ENCODE data around the gene LMAN2.

The LMAN2 gene

DNA sequence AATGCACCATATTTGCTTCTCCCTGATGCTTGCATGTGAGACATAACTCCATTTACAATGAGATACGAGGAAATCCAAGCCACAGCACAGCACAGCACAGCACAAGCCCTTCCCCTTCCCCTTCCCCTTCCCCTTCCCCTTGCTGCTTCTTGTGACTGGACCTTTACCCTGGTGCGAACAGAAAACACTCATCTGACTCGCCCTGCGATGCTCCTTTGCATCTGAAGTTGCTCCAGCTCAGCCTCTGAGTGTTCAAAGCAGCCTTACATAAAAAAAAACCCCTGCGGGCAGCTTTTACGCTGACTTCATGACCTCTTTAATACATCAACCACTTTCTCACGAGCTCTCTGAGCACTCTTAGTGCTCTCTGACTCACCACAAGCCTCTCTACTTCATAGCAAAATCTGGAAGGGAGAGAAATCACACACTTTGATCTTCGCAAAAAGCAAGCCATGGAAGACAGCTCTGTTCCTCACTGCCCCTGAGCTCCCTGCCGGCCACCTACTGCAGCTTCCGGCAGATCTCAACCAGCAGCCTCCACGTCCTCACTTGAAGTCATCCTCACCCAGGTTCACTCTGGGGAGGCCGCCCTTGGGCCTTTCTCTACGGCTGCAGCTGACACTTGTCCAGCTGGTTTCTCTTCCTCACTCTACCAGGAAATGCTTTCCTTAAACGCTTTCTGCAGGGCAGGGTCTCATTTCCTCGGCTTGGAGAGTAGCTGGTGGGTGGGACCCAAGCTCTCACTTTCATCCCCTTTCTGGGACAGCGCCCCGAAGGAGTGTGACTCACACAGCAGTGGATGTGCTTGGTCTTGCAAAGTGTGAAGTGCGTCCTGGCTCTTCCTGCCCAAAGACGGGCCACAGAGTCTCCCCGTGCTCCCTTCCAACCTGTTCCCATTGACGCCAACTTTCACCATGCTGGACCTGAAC is 38.0 kb upstream of the LMAN2 start:
- H3K27me3 ChIP-seq (replicated peaks; ENCODE audit: control insufficient read depth, insufficient read depth, low read length): peaks cover 18% of the 10 kb centered on the region
- H3K36me3 ChIP-seq (ENCODE audit: control insufficient read depth, insufficient read depth, low read length, severe bottlenecking): no peaks in the 10 kb centered on the region
- H3K9me3 ChIP-seq (ENCODE audit: control insufficient read depth, low read length): no peaks in the 10 kb centered on the region
- peaks cover 8% of the 10 kb centered on the region for H3K4me1 ChIP-seq (ENCODE audit: control insufficient read depth, insufficient read depth, low read length)
- DNase-seq (ENCODE audit: low read depth): peak; percentile 82
- no peak overlapping the region for H3K4me3 ChIP-seq (ENCODE audit: low read length)
- H3K9ac ChIP-seq (ENCODE audit: low read length): no peak overlapping the region

DNA sequence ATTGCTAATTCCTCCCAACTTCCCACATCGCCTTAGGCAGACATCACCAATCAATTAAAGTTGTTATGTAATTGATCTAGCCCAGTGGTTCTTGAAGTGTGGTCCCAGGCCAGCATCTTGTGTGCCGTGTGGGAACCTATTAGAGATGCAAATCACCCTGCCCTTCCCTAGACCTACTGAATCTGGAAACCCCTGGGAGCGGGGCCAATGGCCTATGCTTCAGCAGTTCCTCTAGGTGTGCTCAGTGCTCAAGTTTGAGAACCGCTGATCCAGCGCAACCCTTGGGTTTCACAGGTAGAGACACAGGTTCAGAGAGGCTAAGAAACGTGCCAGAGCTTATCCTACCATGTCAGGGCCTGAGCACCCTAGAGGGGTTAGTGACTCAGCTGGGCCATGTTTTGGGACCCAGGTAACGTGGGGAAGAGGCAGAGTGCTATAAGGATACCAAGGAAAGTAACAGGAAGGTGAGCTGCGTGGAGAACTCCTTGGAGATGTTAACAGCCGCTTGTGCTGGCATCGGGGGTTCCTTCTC is 37.1 kb upstream of the LMAN2 start:
- no peak overlapping the region for H3K4me3 ChIP-seq (ENCODE audit: low read length)
- H3K9ac ChIP-seq (ENCODE audit: low read length): no peak overlapping the region
- peaks cover 8% of the 10 kb centered on the region for H3K4me1 ChIP-seq (ENCODE audit: control insufficient read depth, insufficient read depth, low read length)
- DNase-seq (ENCODE audit: low read depth): no peak
- H3K36me3 ChIP-seq (ENCODE audit: control insufficient read depth, insufficient read depth, low read length, severe bottlenecking): no peaks in the 10 kb centered on the region
- H3K27me3 ChIP-seq (replicated peaks; ENCODE audit: control insufficient read depth, insufficient read depth, low read length): peaks cover 25% of the 10 kb centered on the region
- no peaks in the 10 kb centered on the region for H3K9me3 ChIP-seq (ENCODE audit: control insufficient read depth, low read length)

DNA sequence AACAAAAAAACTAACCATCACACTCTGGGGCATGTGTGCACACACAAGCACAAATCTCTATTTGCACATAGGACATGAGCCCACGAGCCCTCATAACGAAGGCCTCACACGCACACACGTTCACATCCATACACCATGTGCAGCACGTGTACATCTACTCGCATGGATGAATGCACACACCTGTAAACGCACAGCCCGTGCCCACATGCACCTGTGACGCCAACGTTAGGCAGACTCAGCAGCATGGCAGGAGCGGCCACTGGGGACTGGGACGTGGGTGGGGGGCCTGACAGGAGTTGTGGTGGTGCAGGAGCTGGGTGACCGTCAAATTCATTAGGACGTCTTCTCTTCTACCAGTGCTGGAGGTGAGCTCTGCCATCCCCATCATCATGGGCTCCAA is 35.9 kb upstream of the LMAN2 start:
- peaks cover 36% of the 10 kb centered on the region for H3K27me3 ChIP-seq (replicated peaks; ENCODE audit: control insufficient read depth, insufficient read depth, low read length)
- no peak overlapping the region for H3K9ac ChIP-seq (ENCODE audit: low read length)
- H3K36me3 ChIP-seq (ENCODE audit: control insufficient read depth, insufficient read depth, low read length, severe bottlenecking): no peaks in the 10 kb centered on the region
- H3K9me3 ChIP-seq (ENCODE audit: control insufficient read depth, low read length): no peaks in the 10 kb centered on the region
- no peak for DNase-seq (ENCODE audit: low read depth)
- no peak overlapping the region for H3K4me3 ChIP-seq (ENCODE audit: low read length)
- H3K4me1 ChIP-seq (ENCODE audit: control insufficient read depth, insufficient read depth, low read length): peaks cover 8% of the 10 kb centered on the region

DNA sequence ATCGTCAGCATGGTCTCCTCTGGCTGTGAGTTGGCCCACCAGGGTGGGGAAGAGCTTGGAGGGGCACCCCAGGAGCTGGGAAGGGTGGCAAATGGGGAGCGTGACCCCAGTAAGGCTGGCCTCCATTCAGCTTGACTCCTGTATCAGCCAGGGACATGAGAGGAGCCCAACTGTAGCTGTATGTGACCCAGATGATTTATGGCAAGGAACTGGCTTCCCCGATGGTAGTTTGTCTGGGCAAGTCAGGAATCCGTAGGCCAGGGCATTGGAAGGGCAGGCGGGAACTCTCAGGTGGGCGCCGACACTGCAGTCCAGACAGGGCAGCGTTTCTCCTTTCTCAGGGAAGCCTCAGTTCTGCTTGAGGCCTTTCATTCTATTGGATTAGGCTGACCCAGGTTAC is 35.1 kb upstream of the LMAN2 start:
- DNase-seq (ENCODE audit: low read depth): no peak
- no peak overlapping the region for H3K4me3 ChIP-seq (ENCODE audit: low read length)
- H3K4me1 ChIP-seq (ENCODE audit: control insufficient read depth, insufficient read depth, low read length): peaks cover 8% of the 10 kb centered on the region
- H3K9ac ChIP-seq (ENCODE audit: low read length): no peak overlapping the region
- no peaks in the 10 kb centered on the region for H3K36me3 ChIP-seq (ENCODE audit: control insufficient read depth, insufficient read depth, low read length, severe bottlenecking)
- peaks cover 41% of the 10 kb centered on the region for H3K27me3 ChIP-seq (replicated peaks; ENCODE audit: control insufficient read depth, insufficient read depth, low read length)
- H3K9me3 ChIP-seq (ENCODE audit: control insufficient read depth, low read length): no peaks in the 10 kb centered on the region

DNA sequence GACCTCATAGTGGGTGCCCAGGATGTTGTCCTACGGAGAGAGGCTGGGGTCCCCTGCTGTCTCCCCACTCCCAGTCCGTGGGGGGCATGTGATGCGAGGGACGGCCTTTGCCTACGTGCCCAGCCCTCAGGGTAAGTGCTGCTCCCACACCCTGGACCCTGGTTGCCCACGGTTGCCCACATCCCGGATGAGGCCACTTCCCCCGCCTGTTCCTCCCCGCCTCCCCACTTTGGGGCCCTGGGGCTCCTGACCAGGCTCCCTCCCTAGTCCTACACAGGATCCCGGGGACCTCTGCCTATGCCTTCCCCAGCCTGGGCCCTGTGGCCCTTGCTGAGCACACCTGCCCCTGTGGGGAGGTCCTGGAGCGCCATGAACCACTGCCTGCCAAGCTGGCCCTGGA is 34.3 kb upstream of the LMAN2 start:
- Histone ChIP-seq H3K4me1 (ENCODE audit: control insufficient read depth, insufficient read depth, low read length) (peaks cover 8% of the 10 kb centered on the region), H3K36me3 (ENCODE audit: control insufficient read depth, insufficient read depth, low read length, severe bottlenecking) (no peaks in the 10 kb centered on the region), H3K4me3 (ENCODE audit: low read length) (no peak overlapping the region), H3K9me3 (ENCODE audit: control insufficient read depth, low read length) (no peaks in the 10 kb centered on the region), H3K27me3 (replicated peaks; ENCODE audit: control insufficient read depth, insufficient read depth, low read length) (peaks cover 48% of the 10 kb centered on the region), H3K9ac (ENCODE audit: low read length) (no peak overlapping the region)
- DNase-seq (ENCODE audit: low read depth): no peak

DNA sequence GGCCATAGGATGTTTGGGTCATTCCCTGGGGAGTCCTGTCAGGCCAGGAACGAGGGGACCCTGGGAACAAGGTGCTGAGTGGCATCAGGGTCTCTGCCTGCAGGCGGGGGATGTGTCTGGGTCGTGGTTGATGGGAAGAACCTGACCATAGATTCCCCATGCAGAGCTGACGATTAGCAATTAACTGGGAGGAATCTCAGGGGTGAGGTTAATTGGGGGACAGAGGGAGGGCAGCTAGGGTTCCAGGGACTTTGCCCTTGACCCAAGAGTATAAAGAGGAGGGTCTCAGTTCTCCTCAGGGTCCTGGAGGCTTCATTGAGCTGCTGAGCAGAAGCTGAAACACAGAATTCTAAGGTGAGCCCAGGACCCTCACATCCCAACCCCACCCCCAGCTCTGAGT is 32.7 kb upstream of the LMAN2 start, which contains the start of gene SLC34A1:
SLC34A1 (plus strand) TSS at position 301 of the 400 bp plus-strand sequence. CDS start 1,308 bp downstream, outside the sequence.
- Histone ChIP-seq H3K36me3 (ENCODE audit: control insufficient read depth, insufficient read depth, low read length, severe bottlenecking) (no peaks in the 10 kb centered on the region), H3K4me3 (ENCODE audit: low read length) (no peak within 1 kb of the TSS), H3K4me1 (ENCODE audit: control insufficient read depth, insufficient read depth, low read length) (no peaks in the 10 kb centered on the region), H3K9me3 (ENCODE audit: control insufficient read depth, low read length) (no peaks in the 10 kb centered on the region), H3K9ac (ENCODE audit: low read length) (no peak within 1 kb of the TSS), H3K27me3 (replicated peaks; ENCODE audit: control insufficient read depth, insufficient read depth, low read length) (peaks cover 48% of the 10 kb centered on the region)
- no peak for DNase-seq (ENCODE audit: low read depth)

DNA sequence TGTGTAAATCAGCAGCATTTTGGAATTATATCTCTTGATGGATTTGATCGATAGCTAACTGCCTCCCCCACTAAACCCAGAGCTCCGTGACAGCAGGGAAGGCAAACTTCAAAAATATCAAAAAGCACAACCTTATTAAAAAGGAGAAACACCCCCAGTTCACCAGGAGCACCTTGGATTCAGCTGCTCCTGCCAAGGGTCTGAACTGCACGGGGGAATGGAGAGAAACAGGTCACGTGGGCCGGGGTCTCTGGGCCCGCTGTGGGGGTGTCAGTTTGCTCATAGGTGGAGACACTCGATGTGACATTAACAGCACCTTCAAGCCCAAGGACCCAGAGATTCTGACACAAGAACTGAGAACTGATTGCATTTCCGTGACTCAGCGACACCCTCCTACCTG is 31.7 kb upstream of the LMAN2 start:
- H3K27me3 ChIP-seq (replicated peaks; ENCODE audit: control insufficient read depth, insufficient read depth, low read length): peaks cover 48% of the 10 kb centered on the region
- no peak overlapping the region for H3K4me3 ChIP-seq (ENCODE audit: low read length)
- no peaks in the 10 kb centered on the region for H3K4me1 ChIP-seq (ENCODE audit: control insufficient read depth, insufficient read depth, low read length)
- no peaks in the 10 kb centered on the region for H3K9me3 ChIP-seq (ENCODE audit: control insufficient read depth, low read length)
- H3K9ac ChIP-seq (ENCODE audit: low read length): no peak overlapping the region
- H3K36me3 ChIP-seq (ENCODE audit: control insufficient read depth, insufficient read depth, low read length, severe bottlenecking): no peaks in the 10 kb centered on the region
- no peak for DNase-seq (ENCODE audit: low read depth)

DNA sequence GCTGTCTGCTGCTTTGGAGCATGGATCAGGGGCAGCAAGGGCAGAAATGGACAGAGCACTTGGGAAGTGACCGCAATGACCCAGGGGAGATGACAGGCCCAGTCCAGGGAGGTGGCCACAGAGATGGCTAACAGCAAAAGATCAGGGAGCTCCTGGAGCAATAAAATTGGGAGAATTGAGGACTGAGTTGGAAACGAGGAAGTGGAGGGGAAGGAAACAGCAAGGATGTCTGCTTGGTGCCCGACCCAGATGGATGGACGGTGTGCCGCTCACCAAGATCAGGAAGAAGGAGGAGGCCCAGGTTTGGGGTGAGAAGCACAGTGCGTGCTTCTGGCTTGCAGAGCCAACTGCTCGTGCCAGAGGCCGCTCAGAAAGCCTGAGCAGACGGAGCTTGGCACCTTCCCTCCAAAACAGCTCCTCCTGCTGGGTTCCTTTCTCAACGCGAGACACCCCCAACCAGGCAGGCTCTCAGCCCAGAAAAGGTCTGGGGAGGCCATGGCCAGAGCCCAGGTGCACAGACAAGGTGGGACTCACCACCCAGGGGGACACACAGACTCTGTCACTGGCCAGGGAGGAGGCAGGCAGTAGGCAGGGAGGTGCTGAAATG is 31.1 kb upstream of the LMAN2 start:
- no peak for DNase-seq (ENCODE audit: low read depth)
- H3K4me3 ChIP-seq (ENCODE audit: low read length): no peak overlapping the region
- no peaks in the 10 kb centered on the region for H3K4me1 ChIP-seq (ENCODE audit: control insufficient read depth, insufficient read depth, low read length)
- H3K9ac ChIP-seq (ENCODE audit: low read length): no peak overlapping the region
- no peaks in the 10 kb centered on the region for H3K36me3 ChIP-seq (ENCODE audit: control insufficient read depth, insufficient read depth, low read length, severe bottlenecking)
- no peaks in the 10 kb centered on the region for H3K9me3 ChIP-seq (ENCODE audit: control insufficient read depth, low read length)
- H3K27me3 ChIP-seq (replicated peaks; ENCODE audit: control insufficient read depth, insufficient read depth, low read length): peaks cover 48% of the 10 kb centered on the region

DNA sequence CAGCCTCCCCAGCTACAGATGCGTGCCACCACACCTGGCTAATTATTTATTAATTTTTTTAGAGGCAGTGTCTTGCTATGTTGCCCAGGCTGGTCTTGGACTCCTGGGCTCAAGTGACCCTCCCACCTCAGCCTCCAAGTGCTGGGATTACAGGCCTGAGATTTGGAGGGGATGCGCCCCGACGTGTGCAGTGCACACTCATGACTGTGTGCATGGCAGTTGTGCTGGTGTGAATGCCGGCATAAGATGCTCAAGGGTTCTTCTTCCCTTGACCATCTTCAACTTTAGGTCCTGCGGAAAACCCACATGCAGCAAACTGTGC is 29.3 kb upstream of the LMAN2 start:
- Histone ChIP-seq H3K9ac (ENCODE audit: low read length) (no peak overlapping the region), H3K27me3 (replicated peaks; ENCODE audit: control insufficient read depth, insufficient read depth, low read length) (peaks cover 40% of the 10 kb centered on the region), H3K9me3 (ENCODE audit: control insufficient read depth, low read length) (no peaks in the 10 kb centered on the region), H3K36me3 (ENCODE audit: control insufficient read depth, insufficient read depth, low read length, severe bottlenecking) (no peaks in the 10 kb centered on the region), H3K4me1 (ENCODE audit: control insufficient read depth, insufficient read depth, low read length) (no peaks in the 10 kb centered on the region), H3K4me3 (ENCODE audit: low read length) (no peak overlapping the region)
- DNase-seq (ENCODE audit: low read depth): no peak

DNA sequence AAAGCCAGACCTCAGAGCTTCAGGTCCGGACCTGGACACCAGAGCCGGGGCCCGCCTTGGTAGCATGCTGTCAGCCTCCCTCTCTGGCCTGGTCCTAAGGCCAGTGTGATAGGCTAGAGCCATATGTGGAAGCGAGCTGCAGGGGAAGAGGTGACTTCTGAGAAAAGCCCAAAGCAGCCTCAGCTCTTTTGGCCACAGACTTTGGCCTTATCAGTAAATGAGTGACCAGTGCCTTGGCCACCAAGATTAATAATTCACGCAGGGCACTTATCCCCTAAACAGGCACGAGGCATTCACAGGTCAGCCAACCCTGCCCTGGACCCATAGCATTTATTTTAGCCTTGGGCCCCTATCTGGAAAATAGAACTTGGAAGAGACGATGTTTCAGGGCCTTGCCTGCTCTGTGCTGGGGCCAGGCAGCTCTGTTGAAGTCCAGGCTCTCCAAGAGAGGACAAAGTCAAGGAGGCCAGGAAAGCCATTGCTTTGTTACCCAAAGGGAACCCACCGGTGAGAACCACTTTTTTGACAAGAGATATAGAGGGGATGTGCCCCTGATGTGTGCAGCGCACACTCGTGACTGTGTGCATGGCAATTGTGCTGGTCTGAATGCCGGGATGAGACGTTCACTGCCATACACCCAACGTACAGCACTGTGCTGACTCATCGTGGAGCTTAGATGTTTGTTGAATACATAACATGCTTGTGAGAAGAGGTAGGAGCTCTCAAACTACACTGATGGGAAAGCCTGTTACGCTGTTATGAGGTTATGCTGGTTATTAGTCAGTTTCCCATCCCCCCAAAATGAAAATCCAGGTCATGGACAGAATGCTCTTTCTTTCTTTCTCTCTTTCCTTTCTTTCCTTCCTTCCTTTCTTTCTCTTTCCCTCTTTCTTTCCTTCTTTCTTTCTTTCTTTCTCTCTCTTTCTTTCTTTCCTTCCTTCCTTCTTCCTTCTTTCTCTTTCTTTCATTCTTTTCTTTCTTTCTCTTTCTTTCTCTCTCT is 27.7 kb upstream of the LMAN2 start:
- peaks cover 29% of the 10 kb centered on the region for H3K27me3 ChIP-seq (replicated peaks; ENCODE audit: control insufficient read depth, insufficient read depth, low read length)
- DNase-seq (ENCODE audit: low read depth): peak; percentile 72
- H3K9me3 ChIP-seq (ENCODE audit: control insufficient read depth, low read length): no peaks in the 10 kb centered on the region
- no peak overlapping the region for H3K4me3 ChIP-seq (ENCODE audit: low read length)
- no peaks in the 10 kb centered on the region for H3K4me1 ChIP-seq (ENCODE audit: control insufficient read depth, insufficient read depth, low read length)
- no peak overlapping the region for H3K9ac ChIP-seq (ENCODE audit: low read length)
- H3K36me3 ChIP-seq (ENCODE audit: control insufficient read depth, insufficient read depth, low read length, severe bottlenecking): no peaks in the 10 kb centered on the region

Data from adipocyte (in vitro differentiated cells).